GM12878 (cell line): ENCODE measurements around the gene NCKAP5. TPM values are rescaled to one million over a fixed set of nuclear protein-coding genes. Genes with fewer than 3 reads are reported as not detected.

Source experiments
- ATAC-seq: fragments of 200-7000 bp; cut with Tn5 transposase; 3 replicates; pipeline ENCODE4 v1.9.1; 2020; ENCODE audit warnings: mild to moderate bottlenecking, moderate library complexity
- BruUV-seq: library from RNA; stranded (reverse); fragments of 400-500 nt; replicated peaks from 2 replicates; lab custom pipeline; 2021; lab: Mats Ljungman, UMichigan
- CTCF ChIA-PET: fragments of 300-600 bp; sonication (Branson Sonifier 250); formaldehyde crosslinking; extraction: SDS; loops from one replicate; lab custom pipeline; 2021; ENCODE audit warnings: inconsistent platforms; lab: Yijun Ruan, JAX
- POLR2A ChIA-PET: fragments of 350-600 bp; formaldehyde crosslinking; extraction: SDS; loops from one replicate; lab custom pipeline; 2021; ENCODE audit warnings: inconsistent platforms; lab: Charles Lee
- RAD21 ChIA-PET: fragments of 300-600 bp; sonication (Branson Sonifier 250); formaldehyde crosslinking; loops from one replicate; lab custom pipeline; 2023; ENCODE audit warnings: antibody characterized with exemption; ENCODE audit not compliant: unreplicated experiment; lab: Charles Lee
- SMC1A ChIA-PET: fragments of 300-600 bp; sonication (Branson Sonifier 250); formaldehyde crosslinking; loops from one replicate; lab custom pipeline; 2023; ENCODE audit not compliant: unreplicated experiment, uncharacterized antibody; lab: Charles Lee
- DNase-seq: peaks from one replicate; pipeline ENCODE4 v3.0.0-alpha.2; 2011; ENCODE audit warnings: low read depth, low spot score
- FAIRE-seq: peaks from 3 replicates; lab custom pipeline; 2011; peaks lifted over from hg19 to GRCh38; lab: Jason Lieb, UNC
- H2AFZ ChIP-seq: 2 replicates; pipeline ENCODE4 v1.6.0; 2011; ENCODE audit warnings: low read depth, low read length, control low read depth; ENCODE audit not compliant: control insufficient read depth
- H3K27ac ChIP-seq: 2 replicates; pipeline ENCODE4 v1.5.1; 2011; ENCODE audit warnings: control low read depth; ENCODE audit not compliant: control insufficient read depth, insufficient read depth
- H3K27me3 ChIP-seq, 2 experiments: replicated peaks in 1 of 2; 2 replicates each; pipeline versions ENCODE4 v1.6.0 to v1.6.1; 2011; ENCODE audit warnings: low read length in 1 of 2; ENCODE audit not compliant: control insufficient read depth in 2 of 2, insufficient read depth in 2 of 2
- H3K36me3 ChIP-seq, 2 experiments: 2 replicates each; pipeline ENCODE4 v1.5.1; 2011; ENCODE audit warnings: low read length in 1 of 2; ENCODE audit not compliant: control insufficient read depth in 2 of 2, insufficient read depth in 2 of 2
- H3K4me1 ChIP-seq: 2 replicates; pipeline ENCODE4 v1.6.1; 2011; ENCODE audit warnings: mild to moderate bottlenecking, low read length, moderate library complexity, mixed read lengths; ENCODE audit not compliant: control insufficient read depth, insufficient read depth
- H3K4me2 ChIP-seq: 2 replicates; pipeline ENCODE4 v1.6.0; 2011; ENCODE audit warnings: control low read depth; ENCODE audit not compliant: control insufficient read depth, insufficient read depth
- H3K4me3 ChIP-seq: fragments of 200-600 bp; sonication (generic); 2 replicates; pipeline ENCODE4 v1.5.1; 2016
- H3K79me2 ChIP-seq: 2 replicates; pipeline ENCODE4 v1.6.0; 2011; ENCODE audit warnings: low read length; ENCODE audit not compliant: control insufficient read depth, insufficient read depth
- H3K9ac ChIP-seq: 2 replicates; pipeline ENCODE4 v1.8.0; 2011; ENCODE audit warnings: low read length, control low read depth, mixed read lengths; ENCODE audit not compliant: control insufficient read depth, insufficient read depth
- H3K9me3 ChIP-seq: replicated peaks from 3 replicates; pipeline ENCODE4 v1.5.1; 2011; ENCODE audit warnings: mild to moderate bottlenecking, low read length; ENCODE audit not compliant: control insufficient read depth, insufficient read depth
- H4K20me1 ChIP-seq: 2 replicates; pipeline ENCODE4 v1.6.0; 2011; ENCODE audit not compliant: control insufficient read depth, insufficient read depth
- BACH1 ChIP-seq: fragments of 450-650 bp; IDR thresholded peaks from 2 replicates; pipeline ENCODE4 v1.6.1; 2017; ENCODE audit warnings: mild to moderate bottlenecking, borderline replicate concordance
- FOXM1 ChIP-seq: IDR thresholded peaks from 2 replicates; pipeline ENCODE4 v1.6.1; 2012; ENCODE audit warnings: low read depth, mild to moderate bottlenecking, inconsistent platforms, low read length, moderate library complexity
- MTA3 ChIP-seq: IDR thresholded peaks from 2 replicates; pipeline ENCODE4 v1.6.1; 2012; ENCODE audit warnings: low read length, inconsistent platforms, borderline replicate concordance
- MYC ChIP-seq: IDR thresholded peaks from 2 replicates; pipeline ENCODE4 v1.6.1; 2011; ENCODE audit warnings: mild to moderate bottlenecking, low read length, moderate library complexity, inconsistent platforms; ENCODE audit not compliant: insufficient read depth, insufficient replicate concordance, insufficient read length, severe bottlenecking
- NR2C1 ChIP-seq: fragments of 450-650 bp; IDR thresholded peaks from 2 replicates; pipeline ENCODE4 v1.6.1; 2017; ENCODE audit warnings: antibody characterized with exemption, mild to moderate bottlenecking, moderate library complexity
- SREBF2 ChIP-seq: IDR thresholded peaks from 2 replicates; pipeline ENCODE4 v1.6.1; 2012; ENCODE audit warnings: mild to moderate bottlenecking, low read length
- ZNF24 ChIP-seq: fragments of 450-650 bp; IDR thresholded peaks from 2 replicates; pipeline ENCODE4 v1.6.1; 2017; ENCODE audit warnings: antibody characterized with exemption, mild to moderate bottlenecking
- WGBS: methylation state at CpG from one replicate; pipeline ENCODE4 v1.1.6; 2016; ENCODE audit warnings: low lambda C conversion rate; ENCODE audit not compliant: insufficient replicate concordance, insufficient coverage; ENCODE audit errors: missing lambda C conversion rate; 5-methylcytosine and 5-hydroxymethylcytosine counted together
- in situ Hi-C: fragments of 300-500 bp; cut with MboI; formaldehyde crosslinking; loops from 9 replicates; pipeline ENCODE4 v1.14.3; 2018; ENCODE audit warnings: mixed read lengths
- intact Hi-C: fragments of 100-400 bp; cut with micrococcal nuclease; formaldehyde crosslinking; loops from one replicate; pipeline ENCODE4 v1.14.2; 2022; ENCODE audit not compliant: unreplicated experiment
- polyA plus RNA-seq, 11 experiments: library from polyadenylated mRNA; depleted of rRNA in 4 of 11; unstranded in 6 of 11; stranded (reverse) in 5 of 11; fragments of >200 nt; fragmentation: Nextera tagmentation in 4 of 11; fragmentation: Illumina TruSeq in 1 of 11; extraction: Ambion mirVana in 4 of 11; extraction: Trizol in 1 of 11; gene quantifications; 1 replicate in 1 of 11; 2 replicates in 10 of 11; pipeline versions ENCODE4 v1.2.1 to v1.2.3, GENCODE V29; 2011 to 2016; ENCODE audit warnings: inconsistent platforms in 2 of 11, missing spikeins in 2 of 11, low read depth in 1 of 11
- total RNA-seq, 4 experiments: library from RNA; depleted of rRNA in 3 of 4; stranded (reverse); fragments of >200 nt in 3 of 4; fragmentation: Illumina TruSeq in 1 of 4; extraction: Trizol in 1 of 4; gene quantifications; 2 replicates each; pipeline versions ENCODE4 v1.2.1 to v1.2.3, GENCODE V29; 2013 to 2021
- TF ChIP-seq, protein P1 (sequence below): IDR thresholded peaks from 2 replicates; pipeline ENCODE4 v1.6.1; 2011; ENCODE audit warnings: low read depth, low read length, improper control_type of control experiment, borderline replicate concordance
- TF ChIP-seq, protein P2 (sequence below): fragments of 450-650 bp; IDR thresholded peaks from 2 replicates; pipeline ENCODE4 v1.6.1; 2016; ENCODE audit warnings: mild to moderate bottlenecking
- TF ChIP-seq, protein P3 (sequence below): IDR thresholded peaks from 2 replicates; pipeline ENCODE4 v1.6.1; 2012; ENCODE audit warnings: low read length, inconsistent platforms

Gene NCKAP5
- total and polyA plus RNA-seq, 10 of the 15 experiments (the other 5 are each of a cell fraction or from before 2014, with no cell fraction given) = 0.06 to 0.44 (median 0.16) TPM

DNA sequence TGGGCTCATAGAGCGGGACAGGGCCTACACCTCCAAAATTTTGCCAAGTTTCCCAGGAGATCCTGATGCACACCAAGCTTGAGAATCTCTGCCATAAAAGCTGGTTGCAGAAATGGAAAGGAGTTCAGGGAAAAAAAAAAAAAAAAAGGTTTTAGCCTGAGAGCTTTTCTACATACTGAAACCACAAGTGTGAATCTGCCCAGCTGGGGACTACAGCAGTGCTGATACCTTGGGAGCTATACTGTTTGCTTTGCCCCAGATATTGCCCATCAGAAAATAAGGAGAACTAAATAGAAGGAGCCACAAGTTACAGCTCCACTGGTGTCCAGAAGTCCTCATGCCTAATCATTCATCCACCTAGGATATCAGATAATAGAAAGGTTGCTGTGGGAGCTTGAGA, 38.4 kb upstream of the NCKAP5 start:
- in situ Hi-C loops = no loop called here
- Histone ChIP-seq H3K27ac (no peak overlapping the region), H2AFZ (no peak overlapping the region), H4K20me1 (no peaks in the 10 kb centered on the region), H3K4me3 (no peak overlapping the region), H3K4me1 (no peaks in the 10 kb centered on the region), H3K27me3 (no peaks in the 10 kb centered on the region; a peak in 1 of 4 replicates), H3K9ac (no peak overlapping the region), H3K36me3 (no peaks in the 10 kb centered on the region), H3K4me2 (no peak overlapping the region), H3K9me3 (no peaks in the 10 kb centered on the region), H3K79me2 (no peaks in the 10 kb centered on the region)
- ATAC-seq (no peak), DNase-seq (no peak), FAIRE-seq (no peak)
- 0% methylated on average over 1 of the region's 1 CpG for WGBS
- intact Hi-C loops = no loop called here
- RAD21 ChIA-PET = no interaction called here
- SMC1A ChIA-PET = interaction anchor here (0.7 kb wide), 1 partner anchor 238 kb away, joined by 3 read pairs; no protein-coding TSS in a partner anchor
- CTCF ChIA-PET = interaction anchor here (1.3 kb wide), 1 partner anchor 15 kb away, joined by 5 read pairs; no protein-coding TSS in a partner anchor
- TF ChIP-seq NR2C1 = no peak
- TF ChIP-seq, protein P1, sequence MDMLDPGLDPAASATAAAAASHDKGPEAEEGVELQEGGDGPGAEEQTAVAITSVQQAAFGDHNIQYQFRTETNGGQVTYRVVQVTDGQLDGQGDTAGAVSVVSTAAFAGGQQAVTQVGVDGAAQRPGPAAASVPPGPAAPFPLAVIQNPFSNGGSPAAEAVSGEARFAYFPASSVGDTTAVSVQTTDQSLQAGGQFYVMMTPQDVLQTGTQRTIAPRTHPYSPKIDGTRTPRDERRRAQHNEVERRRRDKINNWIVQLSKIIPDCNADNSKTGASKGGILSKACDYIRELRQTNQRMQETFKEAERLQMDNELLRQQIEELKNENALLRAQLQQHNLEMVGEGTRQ = no peak
- TF ChIP-seq FOXM1 = no peak
- no peak for TF ChIP-seq MTA3
- no peak for TF ChIP-seq SREBF2
- TF ChIP-seq ZNF24 = no peak
- TF ChIP-seq, protein P2, sequence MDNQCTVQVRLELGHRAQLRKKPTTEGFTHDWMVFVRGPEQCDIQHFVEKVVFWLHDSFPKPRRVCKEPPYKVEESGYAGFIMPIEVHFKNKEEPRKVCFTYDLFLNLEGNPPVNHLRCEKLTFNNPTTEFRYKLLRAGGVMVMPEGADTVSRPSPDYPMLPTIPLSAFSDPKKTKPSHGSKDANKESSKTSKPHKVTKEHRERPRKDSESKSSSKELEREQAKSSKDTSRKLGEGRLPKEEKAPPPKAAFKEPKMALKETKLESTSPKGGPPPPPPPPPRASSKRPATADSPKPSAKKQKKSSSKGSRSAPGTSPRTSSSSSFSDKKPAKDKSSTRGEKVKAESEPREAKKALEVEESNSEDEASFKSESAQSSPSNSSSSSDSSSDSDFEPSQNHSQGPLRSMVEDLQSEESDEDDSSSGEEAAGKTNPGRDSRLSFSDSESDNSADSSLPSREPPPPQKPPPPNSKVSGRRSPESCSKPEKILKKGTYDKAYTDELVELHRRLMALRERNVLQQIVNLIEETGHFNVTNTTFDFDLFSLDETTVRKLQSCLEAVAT = no peak
- no peak for TF ChIP-seq BACH1
- TF ChIP-seq MYC = no peak
- TF ChIP-seq, protein P3, sequence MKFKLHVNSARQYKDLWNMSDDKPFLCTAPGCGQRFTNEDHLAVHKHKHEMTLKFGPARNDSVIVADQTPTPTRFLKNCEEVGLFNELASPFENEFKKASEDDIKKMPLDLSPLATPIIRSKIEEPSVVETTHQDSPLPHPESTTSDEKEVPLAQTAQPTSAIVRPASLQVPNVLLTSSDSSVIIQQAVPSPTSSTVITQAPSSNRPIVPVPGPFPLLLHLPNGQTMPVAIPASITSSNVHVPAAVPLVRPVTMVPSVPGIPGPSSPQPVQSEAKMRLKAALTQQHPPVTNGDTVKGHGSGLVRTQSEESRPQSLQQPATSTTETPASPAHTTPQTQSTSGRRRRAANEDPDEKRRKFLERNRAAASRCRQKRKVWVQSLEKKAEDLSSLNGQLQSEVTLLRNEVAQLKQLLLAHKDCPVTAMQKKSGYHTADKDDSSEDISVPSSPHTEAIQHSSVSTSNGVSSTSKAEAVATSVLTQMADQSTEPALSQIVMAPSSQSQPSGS = no peak
- POLR2A ChIA-PET = interaction anchor here (0.8 kb wide), 1 partner anchor 115 kb away, joined by 7 read pairs; no protein-coding TSS in a partner anchor
- no TSS peak for BruUV-seq
